HCT116 (cell line): ENCODE measurements around the gene POMT2. TPM values are rescaled to one million over a fixed set of nuclear protein-coding genes. Genes with fewer than 3 reads are reported as not detected.

Source experiments
- ATAC-seq: fragments of 200-7000 bp; cut with Tn5 transposase; 2 replicates; pipeline ENCODE4 v1.9.1; 2020; ENCODE audit warnings: mild to moderate bottlenecking, moderate library complexity
- BruUV-seq: library from RNA; stranded (reverse); fragments of 400-500 nt; replicated peaks from 2 replicates; lab custom pipeline; 2021; lab: Mats Ljungman, UMichigan
- CTCF ChIA-PET: fragments of 300-600 bp; sonication (Branson Sonifier 250); formaldehyde crosslinking; loops from one replicate; lab custom pipeline; 2021; ENCODE audit warnings: antibody characterized with exemption; lab: Charles Lee
- POLR2A ChIA-PET: fragments of 300-600, 350-600 bp; sonication (Branson Sonifier 250); formaldehyde crosslinking; loops from one replicate; lab custom pipeline; 2021; ENCODE audit warnings: antibody characterized with exemption; lab: Charles Lee
- RAD21 ChIA-PET, 2 experiments: fragments of 300-600 bp; sonication (Branson Sonifier 250); formaldehyde crosslinking; loops; one replicate each; lab custom pipeline; 2023; ENCODE audit warnings: low total read pairs in 2 of 2; ENCODE audit not compliant: uncharacterized antibody in 2 of 2, unreplicated experiment in 2 of 2, low non-redundant PET in 1 of 2; lab: Charles Lee
- DNase-seq: peaks from one replicate; pipeline ENCODE4 v3.0.0-alpha.2; 2010; ENCODE audit warnings: low read depth, low spot score
- H2AFZ ChIP-seq: fragments of 200-600 bp; shearing (Covaris generic), sonication (generic); 2 replicates; pipeline ENCODE4 v1.6.1; 2017; ENCODE audit warnings: low read depth, mixed run types, mixed read lengths, antibody characterized with exemption, low read length; ENCODE audit not compliant: poor library complexity, severe bottlenecking
- H3K27ac ChIP-seq: 2 replicates; pipeline ENCODE4 v1.5.1; 2012; ENCODE audit warnings: low read depth, low read length
- H3K27me3 ChIP-seq: fragments of 200-600 bp; sonication (generic); 2 replicates; pipeline ENCODE4 v1.6.1; 2016; ENCODE audit warnings: mixed run types, low read length, mixed read lengths; ENCODE audit not compliant: insufficient read depth
- H3K36me3 ChIP-seq, 2 experiments: fragments of 200-500 bp in 1 of 2; fragments of 200-600 bp in 1 of 2; sonication (Bioruptor generic) in 1 of 2; sonication (generic) in 1 of 2; 2 replicates each; pipeline versions ENCODE4 v1.5.1 to v1.6.1; 2014 to 2016; ENCODE audit warnings: low read length in 2 of 2, inconsistent platforms in 1 of 2, mixed read lengths in 1 of 2, mixed run types in 1 of 2; ENCODE audit not compliant: insufficient read depth in 2 of 2, control insufficient read depth in 1 of 2
- H3K4me1 ChIP-seq, 2 experiments: fragments of 200-600 bp in 1 of 2; sonication (generic) in 1 of 2; 2 replicates each; pipeline versions ENCODE4 v1.5.1 to v1.6.1; 2012 to 2017; ENCODE audit warnings: low read length in 2 of 2, inconsistent platforms in 1 of 2, mild to moderate bottlenecking in 1 of 2, mixed read lengths in 1 of 2, mixed run types in 1 of 2, moderate library complexity in 1 of 2; ENCODE audit not compliant: insufficient read depth in 2 of 2, control insufficient read depth in 1 of 2
- H3K4me2 ChIP-seq: fragments of 200-600 bp; sonication (generic); 2 replicates; pipeline ENCODE4 v1.6.1; 2017; ENCODE audit warnings: mixed run types, low read length, mixed read lengths
- H3K4me3 ChIP-seq, 2 experiments: fragments of 200-600 bp in 1 of 2; sonication (generic) in 1 of 2; replicated peaks in 1 of 2; 2 replicates each; pipeline ENCODE4 v1.5.1; 2011 to 2016; ENCODE audit warnings: low read length in 2 of 2, control low read depth in 1 of 2, low read depth in 1 of 2, mild to moderate bottlenecking in 1 of 2, mixed read lengths in 1 of 2, mixed run types in 1 of 2
- H3K79me2 ChIP-seq: fragments of 200-600 bp; sonication (generic); 2 replicates; pipeline ENCODE4 v1.6.1; 2017; ENCODE audit warnings: mild to moderate bottlenecking, mixed run types, low read length, moderate library complexity, mixed read lengths; ENCODE audit not compliant: insufficient read depth
- H3K9ac ChIP-seq: fragments of 200-600 bp; sonication (generic); 2 replicates; pipeline ENCODE4 v1.6.1; 2016; ENCODE audit warnings: low read length, mixed read lengths
- H3K9me2 ChIP-seq: fragments of 200-600 bp; sonication (generic), shearing (Covaris generic); 2 replicates; pipeline ENCODE4 v1.6.1; 2017; ENCODE audit warnings: mixed run types, mild to moderate bottlenecking, moderate library complexity; ENCODE audit not compliant: insufficient read depth
- H3K9me3 ChIP-seq, 2 experiments: fragments of 200-500 bp in 1 of 2; fragments of 200-600 bp in 1 of 2; sonication (Bioruptor generic) in 1 of 2; sonication (generic) in 1 of 2; 2 replicates each; pipeline ENCODE4 v1.6.1; 2014 to 2017; ENCODE audit warnings: low read length in 2 of 2, mixed read lengths in 2 of 2, inconsistent platforms in 1 of 2, low read depth in 1 of 2, mild to moderate bottlenecking in 1 of 2, mixed run types in 1 of 2, moderate library complexity in 1 of 2; ENCODE audit not compliant: control insufficient read depth in 1 of 2, insufficient read depth in 1 of 2
- H4K20me1 ChIP-seq: fragments of 200-600 bp; sonication (generic), shearing (Covaris generic); 2 replicates; pipeline ENCODE4 v1.6.1; 2017; ENCODE audit warnings: mixed run types, mild to moderate bottlenecking, moderate library complexity; ENCODE audit not compliant: insufficient read depth
- CBX3 ChIP-seq: IDR thresholded peaks from 2 replicates; pipeline ENCODE4 v1.6.1; 2012; ENCODE audit warnings: low read depth
- CEBPB ChIP-seq: IDR thresholded peaks from 2 replicates; pipeline ENCODE4 v1.6.1; 2012; ENCODE audit warnings: low read depth
- EZH2phosphoT487 ChIP-seq: fragments of 200-600 bp; IDR thresholded peaks from 2 replicates; pipeline ENCODE4 v1.6.1; 2018; ENCODE audit warnings: antibody characterized with exemption, borderline replicate concordance
- POLR2A ChIP-seq: IDR thresholded peaks from 2 replicates; pipeline ENCODE4 v1.7.0; 2011; ENCODE audit warnings: borderline replicate concordance; ENCODE audit not compliant: insufficient read depth, insufficient read length; ENCODE audit errors: extremely low read depth
- POLR2AphosphoS5 ChIP-seq: IDR thresholded peaks from 2 replicates; pipeline ENCODE4 v1.6.1; 2011; ENCODE audit warnings: mild to moderate bottlenecking, low read depth, low read length, moderate library complexity
- REST ChIP-seq: IDR thresholded peaks from 2 replicates; pipeline ENCODE4 v1.6.1; 2012; ENCODE audit warnings: low read depth
- SP1 ChIP-seq: IDR thresholded peaks from 2 replicates; pipeline ENCODE4 v1.6.1; 2012; ENCODE audit warnings: low read depth
- YY1 ChIP-seq: IDR thresholded peaks from 2 replicates; pipeline ENCODE4 v1.6.1; 2011; ENCODE audit warnings: low read length, low read depth, moderate library complexity, mild to moderate bottlenecking; ENCODE audit not compliant: insufficient replicate concordance; ENCODE audit errors: extremely low read depth
- ZFX ChIP-seq: fragments of 450-650 bp; IDR thresholded peaks from 2 replicates; pipeline ENCODE4 v1.6.1; 2017
- intact Hi-C: fragments of 100-400 bp; cut with micrococcal nuclease; formaldehyde crosslinking; loops from 2 replicates; pipeline ENCODE4 v1.10.0; 2022
- total RNA-seq: library from RNA; stranded (reverse); gene quantifications from one replicate; pipeline ENCODE4 v1.2.1, GENCODE V29; 2021; ENCODE audit not compliant: unreplicated experiment
- TF ChIP-seq, protein P1 (sequence below): IDR thresholded peaks from 2 replicates; pipeline ENCODE4 v1.6.1; 2012

POMT2 gene
- total RNA-seq, 1 experiment from 2014 or later, result 30.2 TPM

- no peak for DNase-seq
- no peak overlapping the region for H3K27ac ChIP-seq
- H3K27me3 ChIP-seq, result no peaks in the 10 kb centered on the region
- H3K36me3 ChIP-seq, result no peaks in the 10 kb centered on the region
- H3K4me3 ChIP-seq, result no peak overlapping the region
- POLR2A ChIA-PET, result no interaction called here
- H3K9ac ChIP-seq, result no peak overlapping the region
- no peaks in the 10 kb centered on the region for H3K79me2 ChIP-seq
- no peaks in the 10 kb centered on the region for H3K9me3 ChIP-seq
- no peaks in the 10 kb centered on the region for H3K4me1 ChIP-seq
- H4K20me1 ChIP-seq, result no peaks in the 10 kb centered on the region
- intact Hi-C loops, result no loop called here
- TF ChIP-seq SP1 (no peak), CBX3 (no peak), ZFX (no peak), REST (no peak), CEBPB (no peak), EZH2phosphoT487 (no peak), YY1 (no peak), POLR2AphosphoS5 (no peak), POLR2A (no peak)
- TF ChIP-seq, protein P1, sequence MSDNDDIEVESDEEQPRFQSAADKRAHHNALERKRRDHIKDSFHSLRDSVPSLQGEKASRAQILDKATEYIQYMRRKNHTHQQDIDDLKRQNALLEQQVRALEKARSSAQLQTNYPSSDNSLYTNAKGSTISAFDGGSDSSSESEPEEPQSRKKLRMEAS, result no peak
- H3K9me2 ChIP-seq, result no peaks in the 10 kb centered on the region
- no peak overlapping the region for H2AFZ ChIP-seq
- no peak overlapping the region for H3K4me2 ChIP-seq
- no peak for ATAC-seq
- no TSS peak for BruUV-seq
- RAD21 ChIA-PET, result no interaction called here
- CTCF ChIA-PET, result no interaction called here
Observed at GRCh38 chr14:77260199-77260598, 60.5 kb downstream of the POMT2 start.
